ENCODE results near the gene CCDC87. TPM values are rescaled to one million over a fixed set of nuclear protein-coding genes. Genes with fewer than 3 reads are reported as not detected.

The CCDC87 gene
- polyA plus RNA-seq, 6 donors from 2014 or later: 0.13 to 0.30 TPM; not detected in 4

DNA sequence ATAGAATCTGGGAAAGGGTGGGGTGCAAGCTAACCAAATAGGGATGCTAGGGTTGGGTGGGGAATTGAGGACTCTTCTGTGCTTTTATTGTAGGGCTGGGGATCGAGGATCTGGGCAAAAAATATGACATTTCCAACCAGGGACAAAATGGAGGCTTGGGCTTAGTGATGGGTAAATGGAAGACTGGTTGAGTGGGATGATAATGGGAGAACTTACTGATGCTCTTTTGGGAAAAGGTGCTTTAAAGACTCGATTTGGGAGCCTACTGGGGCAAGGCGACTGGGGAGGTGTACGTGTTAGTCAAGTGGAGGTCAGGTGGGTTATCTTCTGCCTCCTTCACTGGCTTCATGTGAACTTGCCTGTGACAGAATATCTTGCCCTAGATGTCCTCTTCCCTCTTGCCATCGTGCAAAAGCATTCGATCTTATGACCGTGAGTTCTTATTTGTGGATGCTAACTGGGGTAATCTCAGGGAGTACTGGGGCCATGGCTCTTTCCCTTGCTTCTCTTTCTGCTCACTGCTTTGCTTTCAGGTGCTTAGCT, 35.3 kb upstream of the CCDC87 start:
- Mint-ChIP-seq H3K4me1 (peaks cover 47 to 70% (median 65%) of the 10 kb centered on the region in 3 donors), H3K27me3 (no peaks in the 10 kb centered on the region), H3K36me3 (peaks cover 7 to 25% of the 10 kb centered on the region in 2 donors), H3K9me3 (no peaks in the 10 kb centered on the region), H3K27ac (peak overlapping the region in 4 of 6 donors; percentile 29 to 80 (median 46)), H3K4me3 (no peak overlapping the region)
- DNase-seq (no peak), ATAC-seq (ENCODE audit: low read depth in 2 of 2) (no peak)

DNA sequence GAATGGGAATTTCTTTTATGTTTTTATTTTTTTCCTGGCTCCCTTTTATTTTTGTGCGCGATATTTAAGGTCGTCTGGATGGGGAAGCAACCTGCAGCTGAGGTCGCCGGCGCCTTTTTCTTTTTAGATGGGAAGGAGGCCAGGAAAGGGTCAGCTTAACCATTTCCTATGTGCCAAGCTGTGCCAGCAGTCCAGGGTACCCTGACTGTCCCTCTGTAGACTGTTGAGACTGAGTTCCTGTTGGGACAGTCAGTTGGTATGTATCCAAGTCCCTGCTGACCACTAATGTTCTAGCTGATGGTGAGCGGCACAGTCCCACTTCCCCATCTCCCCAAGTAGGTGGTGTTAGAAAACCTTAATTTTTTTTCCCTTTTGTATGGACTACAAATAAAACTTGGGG, 34.1 kb upstream of the CCDC87 start:
- ATAC-seq (ENCODE audit: low read depth in 2 of 2): no peak
- no peak overlapping the region for H3K27ac Mint-ChIP-seq
- H3K4me3 Mint-ChIP-seq: no peak overlapping the region
- no peaks in the 10 kb centered on the region for H3K27me3 Mint-ChIP-seq
- H3K36me3 Mint-ChIP-seq: peaks cover 7 to 26% of the 10 kb centered on the region in 2 donors
- peaks cover 55 to 72% (median 69%) of the 10 kb centered on the region in 3 donors for H3K4me1 Mint-ChIP-seq
- no peak for DNase-seq
- H3K9me3 Mint-ChIP-seq: no peaks in the 10 kb centered on the region

DNA sequence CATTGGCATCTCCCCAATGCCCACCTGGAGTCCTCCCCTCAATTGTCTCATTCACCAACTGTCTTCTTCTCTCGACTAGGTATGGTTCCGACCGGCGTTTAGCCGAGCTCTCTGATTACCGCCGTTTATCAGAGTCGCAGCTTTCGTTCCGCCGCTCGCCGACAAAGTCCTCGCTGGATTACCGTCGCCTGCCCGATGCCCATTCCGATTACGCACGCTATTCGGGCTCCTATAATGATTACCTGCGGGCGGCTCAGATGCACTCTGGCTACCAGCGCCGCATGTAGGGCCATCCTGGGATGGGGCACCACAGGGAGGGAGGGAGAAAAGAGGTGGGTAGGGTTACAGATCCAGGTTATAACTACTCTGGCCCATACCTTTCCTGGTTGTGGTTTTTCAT, 33.5 kb upstream of the CCDC87 start:
- peaks cover 7 to 26% of the 10 kb centered on the region in 2 donors for H3K36me3 Mint-ChIP-seq
- no peak for DNase-seq
- no peaks in the 10 kb centered on the region for H3K27me3 Mint-ChIP-seq
- no peak overlapping the region for H3K4me3 Mint-ChIP-seq
- H3K9me3 Mint-ChIP-seq: no peaks in the 10 kb centered on the region
- no peak for ATAC-seq (ENCODE audit: low read depth in 2 of 2)
- H3K4me1 Mint-ChIP-seq: peaks cover 53 to 72% (median 64%) of the 10 kb centered on the region in 3 donors
- peak overlapping the region in 1 of 6 donors; percentile 37 for H3K27ac Mint-ChIP-seq

DNA sequence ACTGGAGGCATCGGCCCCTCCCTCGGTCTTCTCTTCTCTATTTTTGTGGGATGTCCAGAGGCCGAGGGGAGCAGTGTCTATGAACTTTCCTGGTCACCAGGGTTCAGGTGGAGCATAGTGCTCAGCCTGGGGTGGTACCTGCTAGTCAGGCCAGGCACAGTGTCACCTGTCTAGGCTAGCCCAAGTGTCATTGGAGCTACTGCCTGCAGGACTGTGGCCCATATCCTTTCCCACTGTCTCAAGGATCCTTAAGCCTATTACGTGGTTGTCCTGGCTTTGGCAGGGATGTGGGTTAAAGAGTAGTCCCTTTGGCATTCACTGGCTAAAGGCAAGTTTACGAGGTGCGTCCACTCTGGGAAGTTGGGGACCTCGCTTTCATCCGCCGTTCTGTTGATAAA, 32.9 kb upstream of the CCDC87 start:
- no peaks in the 10 kb centered on the region for H3K27me3 Mint-ChIP-seq
- peaks cover 7 to 26% of the 10 kb centered on the region in 2 donors for H3K36me3 Mint-ChIP-seq

DNA sequence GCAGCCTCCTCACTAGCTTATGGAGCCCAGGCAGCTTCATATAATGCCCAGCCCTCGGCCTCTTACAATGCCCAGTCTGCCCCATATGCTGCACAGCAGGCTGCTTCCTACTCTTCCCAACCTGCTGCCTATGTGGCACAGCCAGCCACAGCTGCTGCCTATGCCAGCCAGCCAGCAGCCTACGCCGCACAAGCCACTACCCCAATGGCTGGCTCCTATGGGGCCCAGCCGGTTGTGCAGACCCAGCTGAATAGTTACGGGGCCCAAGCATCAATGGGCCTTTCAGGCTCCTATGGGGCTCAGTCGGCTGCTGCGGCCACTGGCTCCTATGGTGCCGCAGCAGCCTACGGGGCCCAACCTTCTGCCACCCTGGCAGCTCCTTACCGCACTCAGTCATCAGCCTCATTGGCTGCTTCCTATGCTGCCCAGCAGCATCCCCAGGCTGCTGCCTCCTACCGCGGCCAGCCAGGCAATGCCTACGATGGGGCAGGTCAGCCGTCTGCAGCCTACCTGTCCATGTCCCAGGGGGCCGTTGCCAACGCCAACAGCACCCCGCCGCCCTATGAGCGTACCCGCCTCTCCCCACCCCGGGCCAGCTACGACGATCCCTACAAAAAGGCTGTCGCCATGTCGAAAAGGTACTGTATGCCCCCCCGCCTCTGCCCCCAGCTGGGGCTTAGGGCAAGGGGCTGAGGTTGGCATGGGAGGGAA, 32.3 kb upstream of the CCDC87 start:
- H3K27me3 Mint-ChIP-seq: no peaks in the 10 kb centered on the region
- no peaks in the 10 kb centered on the region for H3K9me3 Mint-ChIP-seq
- peak overlapping the region in 1 of 6 donors; percentile 74 for H3K27ac Mint-ChIP-seq
- no peak overlapping the region for H3K4me3 Mint-ChIP-seq
- ATAC-seq (ENCODE audit: low read depth in 2 of 2) (no peak), DNase-seq (no peak)
- peaks cover 7 to 26% of the 10 kb centered on the region in 2 donors for H3K36me3 Mint-ChIP-seq
- peaks cover 57 to 73% (median 64%) of the 10 kb centered on the region in 3 donors for H3K4me1 Mint-ChIP-seq

More for the DNA sequence above, 32.9 kb upstream of the CCDC87 start:
- ATAC-seq (ENCODE audit: low read depth in 2 of 2): no peak
- H3K4me3 Mint-ChIP-seq: no peak overlapping the region
- H3K4me1 Mint-ChIP-seq: peaks cover 57 to 72% (median 64%) of the 10 kb centered on the region in 3 donors
- H3K27ac Mint-ChIP-seq: peak overlapping the region in 1 of 6 donors; percentile 18
- no peak for DNase-seq
- H3K9me3 Mint-ChIP-seq: no peaks in the 10 kb centered on the region

DNA sequence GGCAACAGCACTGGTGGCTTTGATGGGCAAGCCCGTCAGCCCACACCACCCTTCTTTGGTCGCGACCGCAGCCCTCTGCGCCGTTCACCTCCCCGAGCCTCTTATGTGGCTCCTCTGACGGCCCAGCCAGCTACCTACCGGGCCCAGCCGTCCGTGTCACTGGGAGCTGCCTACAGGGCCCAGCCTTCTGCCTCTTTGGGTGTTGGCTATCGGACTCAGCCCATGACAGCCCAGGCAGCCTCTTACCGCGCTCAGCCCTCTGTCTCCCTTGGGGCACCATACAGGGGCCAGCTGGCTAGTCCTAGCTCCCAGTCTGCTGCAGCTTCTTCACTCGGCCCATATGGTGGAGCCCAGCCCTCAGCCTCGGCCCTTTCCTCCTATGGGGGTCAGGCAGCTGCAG, 31.6 kb upstream of the CCDC87 start:
- Mint-ChIP-seq H3K4me3 (no peak overlapping the region), H3K9me3 (no peaks in the 10 kb centered on the region), H3K4me1 (peaks cover 58 to 73% (median 70%) of the 10 kb centered on the region in 3 donors), H3K27ac (peak overlapping the region in 1 of 6 donors; percentile 74), H3K27me3 (no peaks in the 10 kb centered on the region), H3K36me3 (peaks cover 7 to 26% of the 10 kb centered on the region in 2 donors)
- DNase-seq (no peak), ATAC-seq (ENCODE audit: low read depth in 2 of 2) (no peak)

DNA sequence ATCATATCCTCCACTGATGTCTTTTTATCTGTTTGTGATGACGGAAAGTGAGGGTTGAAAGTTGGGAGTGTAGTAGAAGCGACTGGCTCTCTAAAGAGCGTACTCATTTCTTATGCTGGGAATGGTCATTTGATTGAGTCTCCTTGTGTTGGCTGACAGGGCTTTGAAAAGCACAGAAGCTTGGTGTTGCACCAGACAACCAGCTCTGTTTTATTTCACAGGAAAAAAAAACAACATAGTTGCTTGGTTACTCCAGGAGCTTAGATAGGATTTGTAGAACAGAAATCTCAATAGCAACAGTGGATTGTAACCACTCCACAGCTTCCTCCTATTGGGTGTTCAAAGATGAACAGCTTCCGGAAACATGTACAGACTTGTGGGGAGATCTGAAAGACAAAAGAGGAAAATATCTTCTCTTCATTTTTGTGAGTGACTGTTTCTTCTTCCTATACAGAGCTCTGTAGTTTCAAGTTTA, 26.3 kb upstream of the CCDC87 start:
- H3K4me3 Mint-ChIP-seq: peak overlapping the region; percentile 73 to 100 (median 98)
- no peaks in the 10 kb centered on the region for H3K9me3 Mint-ChIP-seq
- ATAC-seq (ENCODE audit: low read depth in 2 of 2): peak; percentile 24
- peak; percentile 43 for DNase-seq
- peaks cover 64 to 76% (median 66%) of the 10 kb centered on the region in 3 donors for H3K4me1 Mint-ChIP-seq
- H3K27me3 Mint-ChIP-seq: no peaks in the 10 kb centered on the region
- peaks cover 14 to 19% of the 10 kb centered on the region in 2 donors for H3K36me3 Mint-ChIP-seq
- H3K27ac Mint-ChIP-seq: peak overlapping the region; percentile 83 to 99 (median 98)

DNA sequence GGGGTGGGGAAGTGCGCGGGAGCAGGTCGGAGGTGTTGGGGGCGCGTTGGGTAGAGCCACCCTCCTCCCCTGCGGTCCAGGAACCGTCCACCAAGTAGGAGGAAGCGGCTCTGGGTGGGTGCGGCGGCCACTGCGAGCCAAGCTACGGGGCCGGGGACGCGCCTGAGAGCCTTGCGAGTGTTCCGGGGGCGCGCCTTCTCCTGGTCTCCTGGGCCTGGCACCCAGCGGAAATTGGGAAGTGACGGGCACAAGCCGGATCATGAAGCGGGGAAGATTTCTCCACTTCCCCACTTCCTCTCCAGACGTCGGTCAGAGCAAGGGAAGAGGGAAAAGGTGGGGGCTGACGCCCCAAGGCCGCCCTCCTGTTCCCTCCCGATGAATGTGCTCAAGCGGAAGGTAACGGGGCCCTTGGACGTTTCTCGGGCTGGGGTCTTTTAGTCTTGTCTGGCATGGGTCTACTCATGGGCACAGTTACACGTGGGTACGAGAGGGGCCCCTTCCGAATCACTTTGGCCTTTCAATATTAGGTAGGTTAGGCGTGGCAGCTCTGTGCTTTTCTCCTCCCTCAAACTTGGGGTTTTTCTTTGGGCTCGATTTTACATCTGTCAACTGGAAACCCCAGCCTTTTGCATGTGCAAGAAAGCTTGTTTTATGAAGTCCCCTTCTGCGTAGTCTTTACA, 24.4 kb upstream of the CCDC87 start:
- Mint-ChIP-seq H3K4me1 (peaks cover 49 to 65% (median 50%) of the 10 kb centered on the region in 3 donors), H3K27me3 (no peaks in the 10 kb centered on the region), H3K4me3 (peak overlapping the region; percentile 97 to 100 (median 98)), H3K36me3 (peaks cover 7 to 9% of the 10 kb centered on the region in 2 donors), H3K27ac (peak overlapping the region; percentile 98 to 100 (median 99)), H3K9me3 (no peaks in the 10 kb centered on the region)
- ATAC-seq (ENCODE audit: low read depth in 2 of 2): no peak
- no peak for DNase-seq

DNA sequence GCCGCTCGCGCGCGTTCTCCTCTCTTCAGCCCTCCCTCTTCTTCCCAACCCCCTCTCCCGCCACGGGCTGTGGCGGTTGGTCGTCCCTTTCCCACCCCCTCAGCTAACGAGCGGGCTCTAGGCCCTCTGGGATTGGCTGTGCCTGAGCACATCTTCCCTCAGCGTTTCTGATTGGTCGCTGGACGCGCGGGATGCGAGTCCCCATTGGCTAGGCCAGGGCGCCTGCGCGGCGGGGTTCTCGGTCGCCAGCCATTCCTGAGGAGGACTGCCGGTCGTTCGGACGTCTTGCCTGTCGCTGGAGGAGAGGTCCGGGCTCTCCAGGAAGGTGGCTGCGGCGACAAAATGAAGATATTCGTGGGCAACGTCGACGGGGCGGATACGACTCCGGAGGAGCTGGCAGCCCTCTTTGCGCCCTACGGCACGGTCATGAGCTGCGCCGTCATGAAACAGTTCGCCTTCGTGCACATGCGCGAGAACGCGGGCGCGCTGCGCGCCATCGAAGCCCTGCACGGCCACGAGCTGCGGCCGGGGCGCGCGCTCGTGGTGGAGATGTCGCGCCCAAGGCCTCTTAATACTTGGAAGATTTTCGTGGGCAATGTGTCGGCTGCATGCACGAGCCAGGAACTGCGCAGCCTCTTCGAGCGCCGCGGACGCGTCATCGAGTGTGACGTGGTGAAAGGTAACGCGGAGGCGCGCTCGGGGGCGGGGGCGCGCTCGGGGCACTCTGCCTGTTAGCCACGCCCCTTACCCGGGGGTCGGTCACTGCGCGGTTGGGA, 23.7 kb upstream of the CCDC87 start, which contains the start of gene RBM14:
Gene RBM14, plus strand, starts transcription at position 252 of the 776 bp plus-strand sequence. Its CDS starts 91 bp downstream, at position 343.
- no peaks in the 10 kb centered on the region for H3K27me3 Mint-ChIP-seq
- peak within 1 kb of the TSS; percentile 98 to 100 (median 99) for H3K27ac Mint-ChIP-seq
- H3K4me3 Mint-ChIP-seq: peak within 1 kb of the TSS; percentile 97 to 100 (median 98)
- ATAC-seq (ENCODE audit: low read depth in 2 of 2) (peak; percentile 83), DNase-seq (peak; percentile 98)
- H3K9me3 Mint-ChIP-seq: no peaks in the 10 kb centered on the region
- peaks cover 49 to 66% (median 55%) of the 10 kb centered on the region in 3 donors for H3K4me1 Mint-ChIP-seq
- H3K36me3 Mint-ChIP-seq: peaks cover 7 to 9% of the 10 kb centered on the region in 2 donors

DNA sequence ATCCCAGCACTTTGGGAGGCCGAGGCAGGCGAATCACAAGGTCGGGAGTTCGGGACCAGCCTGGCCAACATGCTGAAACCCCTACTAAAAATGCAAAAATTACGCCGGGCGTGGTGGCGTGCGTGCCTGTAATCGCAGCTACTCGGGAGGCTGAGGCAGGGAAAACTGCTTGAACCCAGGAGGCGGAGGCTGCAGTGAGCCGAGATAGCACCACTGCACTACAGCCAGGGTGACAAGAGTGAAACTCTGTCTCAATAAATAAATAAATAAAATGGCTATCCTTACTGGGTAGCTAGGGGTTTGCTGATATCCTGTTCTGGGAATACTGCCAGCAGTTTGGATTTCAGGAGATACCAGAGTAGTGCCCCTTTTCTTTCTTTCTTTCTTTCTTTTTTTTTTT, 21.2 kb upstream of the CCDC87 start:
- Mint-ChIP-seq H3K36me3 (peaks cover 7% of the 10 kb centered on the region in 2 donors), H3K4me3 (peak overlapping the region in 1 of 8 donors; percentile 3), H3K9me3 (no peaks in the 10 kb centered on the region), H3K4me1 (peaks cover 55 to 68% (median 65%) of the 10 kb centered on the region in 3 donors), H3K27me3 (no peaks in the 10 kb centered on the region), H3K27ac (peak overlapping the region in 1 of 6 donors; percentile 49)
- DNase-seq: no peak
- ATAC-seq (ENCODE audit: low read depth in 2 of 2): no peak

DNA sequence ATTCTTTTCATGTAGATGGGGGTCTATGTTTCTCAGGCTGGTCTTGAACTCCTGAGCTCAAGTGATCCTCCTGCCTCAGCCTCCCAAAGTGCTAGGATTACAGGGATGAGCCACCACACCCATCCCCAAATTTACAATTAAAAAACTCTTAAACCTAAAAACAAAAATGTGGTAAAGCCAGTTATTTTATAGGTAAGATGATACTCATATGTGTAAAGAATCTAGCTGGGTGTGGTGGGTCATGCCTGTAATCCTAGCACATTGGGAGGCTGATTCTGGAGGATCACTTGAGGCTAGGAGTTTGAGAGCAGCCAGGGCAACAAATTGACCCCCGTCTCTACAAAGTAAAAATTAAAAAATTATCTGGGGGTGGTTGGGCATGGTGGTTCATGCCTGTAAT, 19.6 kb upstream of the CCDC87 start:
- DNase-seq (no peak), ATAC-seq (ENCODE audit: low read depth in 2 of 2) (no peak)
- H3K36me3 Mint-ChIP-seq: peaks cover 0 to 7% of the 10 kb centered on the region in 2 donors
- H3K4me3 Mint-ChIP-seq: peak overlapping the region in 6 of 8 donors; percentile 47 to 80 (median 68)
- H3K27me3 Mint-ChIP-seq: no peaks in the 10 kb centered on the region
- H3K4me1 Mint-ChIP-seq: peaks cover 45 to 64% (median 60%) of the 10 kb centered on the region in 3 donors
- H3K9me3 Mint-ChIP-seq: no peaks in the 10 kb centered on the region
- peak overlapping the region; percentile 92 to 97 (median 94) for H3K27ac Mint-ChIP-seq

DNA sequence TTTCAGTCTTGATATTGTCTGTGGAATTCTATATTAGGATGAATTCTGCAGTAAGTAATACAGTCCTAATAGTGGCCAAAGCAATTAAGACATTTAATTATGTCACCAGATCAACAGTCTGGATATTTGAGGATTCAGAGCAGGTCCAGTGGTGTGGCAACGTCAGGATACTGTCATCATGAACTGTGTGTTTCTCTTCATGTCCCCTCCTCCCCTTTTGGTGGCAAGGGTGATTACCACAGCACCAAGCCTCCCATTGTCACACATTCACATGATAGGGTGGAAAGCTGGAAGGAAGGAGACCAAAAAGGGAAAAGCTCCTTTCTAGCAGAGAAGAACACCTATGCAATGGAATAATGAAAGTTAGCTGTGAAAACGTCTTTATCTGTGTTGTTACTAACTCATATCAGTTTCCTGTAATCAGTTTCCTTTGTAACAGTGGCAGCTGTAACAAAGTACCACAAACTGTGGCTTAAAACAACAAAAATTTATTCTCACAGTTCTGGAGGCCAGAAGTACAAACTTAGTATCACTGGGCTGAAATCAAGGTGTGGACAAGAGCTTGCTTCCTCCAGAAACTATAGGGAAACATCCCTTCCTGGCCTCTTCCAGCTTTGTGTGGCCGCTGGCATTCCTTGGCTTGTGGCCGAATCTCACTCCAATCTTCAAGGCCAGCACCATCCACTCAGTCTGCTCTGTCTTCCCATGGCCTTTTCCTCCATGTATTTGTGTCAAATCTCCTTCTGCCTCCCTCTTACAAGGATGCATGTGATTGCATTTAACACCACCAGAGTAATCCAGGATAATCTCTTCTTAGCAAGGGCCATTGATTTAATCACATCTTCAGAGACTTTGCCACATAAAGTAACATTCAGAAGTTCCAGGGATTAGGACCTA, 17.1 kb upstream of the CCDC87 start:
- Mint-ChIP-seq H3K27ac (peak overlapping the region; percentile 10 to 96 (median 93)), H3K27me3 (no peaks in the 10 kb centered on the region), H3K36me3 (peaks cover 0 to 4% of the 10 kb centered on the region in 2 donors), H3K4me3 (peak overlapping the region in 7 of 8 donors; percentile 32 to 83 (median 54)), H3K9me3 (peaks cover 0 to 2% (median 0%) of the 10 kb centered on the region in 7 donors), H3K4me1 (peaks cover 33 to 54% (median 44%) of the 10 kb centered on the region in 3 donors)
- DNase-seq: no peak
- no peak for ATAC-seq (ENCODE audit: low read depth in 2 of 2)

Data from naive B cell (primary cell).